Gastroesophageal sphincter (tissue), 3 donors: ENCODE results near the gene PTPRE.

ENCODE experiments used
- CTCF ChIP-seq, 4 experiments: fragments of 200-600 bp in 2 of 4; fragments of 450-650 bp in 2 of 4; sonication (generic) in 1 of 4; IDR thresholded peaks; one replicate each; pipeline ENCODE4 v1.5.1; 2017 to 2019; ENCODE audit warnings: antibody characterized with exemption in 4 of 4, mild to moderate bottlenecking in 2 of 4, moderate library complexity in 2 of 4
- EP300 ChIP-seq: sonication (generic); formaldehyde crosslinking; IDR thresholded peaks from one replicate; pipeline ENCODE4 v1.6.1; 2017; ENCODE audit warnings: antibody characterized with exemption, mild to moderate bottlenecking
- POLR2A ChIP-seq, 2 donors: fragments of 450-650 bp; IDR thresholded peaks; one replicate each; pipeline ENCODE4 v1.6.1; 2017; ENCODE audit warnings: antibody characterized with exemption in 2 of 2, mild to moderate bottlenecking in 2 of 2, moderate library complexity in 1 of 2
- POLR2AphosphoS5 ChIP-seq: sonication (generic); formaldehyde crosslinking; IDR thresholded peaks from one replicate; pipeline ENCODE4 v1.6.1; 2017; ENCODE audit warnings: antibody characterized with exemption

- no peak for TF ChIP-seq CTCF (IDR thresholded peaks at IDR 0.05)
- no peak for TF ChIP-seq POLR2A (IDR thresholded peaks at IDR 0.05)
- TF ChIP-seq EP300 = no peak
- no peak for TF ChIP-seq POLR2AphosphoS5
Measured at GRCh38 chr10:128027822-128028507, 121.1 kb downstream of the PTPRE start.
